ENCODE data around the gene OR8G1.
"Not testable (repeated sequence)": the region's sequence is repeated elsewhere in the genome, so short reads cannot be mapped to it uniquely, and the experiment has no call there.

OR8G1 gene

GRCh38 chr11:124256076-124256475 is 15.2 kb downstream of the OR8G1 start, which contains the start of gene OR8G5:
TSS of gene OR8G5 (plus strand) at chr11:124256376. CDS start at chr11:124264932, 8,556 bp downstream.
- TF ChIP-seq CTCF (IDR thresholded peaks at IDR 0.05; ENCODE audit: low read depth, low read length): no peak
- no peak within 1 kb of the TSS for H3K4me3 ChIP-seq (ENCODE audit: low read depth, low read length)

GRCh38 chr11:124265041-124265440 is 24.1 kb downstream of the OR8G1 start:
- H3K4me3 ChIP-seq (ENCODE audit: low read depth, low read length): not testable (repeated sequence)

GRCh38 chr11:124270886-124271285 is 30.0 kb downstream of the OR8G1 start:
- not testable (repeated sequence) for H3K4me3 ChIP-seq (ENCODE audit: low read depth, low read length)

GRCh38 chr11:124274000-124274399 is 33.1 kb downstream of the OR8G1 start:
- no peak overlapping the region for H3K4me3 ChIP-seq (ENCODE audit: low read depth, low read length)
- no peak for TF ChIP-seq CTCF (IDR thresholded peaks at IDR 0.05; ENCODE audit: low read depth, low read length)

- no peak overlapping the region for H3K4me3 ChIP-seq (ENCODE audit: low read depth, low read length)
- TF ChIP-seq CTCF (IDR thresholded peaks at IDR 0.05; ENCODE audit: low read depth, low read length): no peak
These were observed 35.2 kb downstream of the OR8G1 start for GRCh38 chr11:124276081-124276480.

- TF ChIP-seq CTCF (IDR thresholded peaks at IDR 0.05; ENCODE audit: low read depth, low read length): no peak
- no peak overlapping the region for H3K4me3 ChIP-seq (ENCODE audit: low read depth, low read length)
These were observed 36.3 kb downstream of the OR8G1 start for GRCh38 chr11:124277207-124277606.

GRCh38 chr11:124277804-124278203 is 36.9 kb downstream of the OR8G1 start:
- no peak overlapping the region for H3K4me3 ChIP-seq (ENCODE audit: low read depth, low read length)
- no peak for TF ChIP-seq CTCF (IDR thresholded peaks at IDR 0.05; ENCODE audit: low read depth, low read length)

GRCh38 chr11:124278261-124278660 is 37.4 kb downstream of the OR8G1 start:
- H3K4me3 ChIP-seq (ENCODE audit: low read depth, low read length): no peak overlapping the region
- TF ChIP-seq CTCF (IDR thresholded peaks at IDR 0.05; ENCODE audit: low read depth, low read length): no peak

All from WI38 (cell line).